Kidney capillary endothelial cell (primary cell): ENCODE results near the gene C6orf52.
"Not testable (repeated sequence)": the region's sequence is repeated elsewhere in the genome, so short reads cannot be mapped to it uniquely, and the experiment has no call there.

Experiments
- DNase-seq: peaks from one replicate; pipeline ENCODE4 v3.0.0-alpha.2; 2018; ENCODE audit warnings: low spot score

Gene C6orf52

DNA sequence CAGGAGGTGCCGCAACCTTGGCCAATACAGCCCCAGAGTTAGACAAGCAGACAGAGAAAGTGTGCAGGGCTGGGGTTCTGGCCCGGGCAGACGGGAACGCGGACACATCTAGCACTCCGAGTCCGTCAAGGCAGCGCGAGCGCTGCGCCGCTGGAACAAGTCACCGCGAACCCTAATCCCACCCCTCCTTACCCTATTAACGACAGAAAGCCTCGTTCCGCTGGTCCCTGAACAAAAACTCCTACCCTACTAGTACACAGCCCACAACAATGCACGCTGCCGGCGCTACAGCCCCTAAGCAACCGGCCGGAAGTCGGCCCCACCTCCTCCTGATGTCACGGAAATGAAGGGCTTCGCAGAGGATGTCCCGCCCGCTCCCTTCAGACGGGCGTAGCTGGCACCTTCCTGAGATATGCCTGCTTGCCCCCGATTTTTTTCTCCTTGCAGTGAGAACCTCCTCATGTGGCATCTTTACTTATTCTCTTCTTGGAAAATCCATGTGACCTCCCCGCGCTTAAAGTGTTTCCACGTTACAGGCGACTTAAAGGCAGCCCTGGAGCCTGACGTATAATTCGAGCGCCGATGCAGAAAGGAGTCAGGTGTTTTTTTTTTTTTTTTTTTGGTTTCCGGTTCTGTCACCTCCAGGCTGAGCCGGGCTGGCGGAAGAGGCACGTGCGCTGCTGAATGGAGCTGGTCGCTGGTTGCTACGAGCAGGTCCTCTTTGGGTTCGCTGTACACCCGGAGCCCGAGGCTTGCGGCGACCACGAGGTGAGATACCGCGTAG, at the start of gene C6orf52, which contains the start of gene PAK1IP1:
TSS of gene C6orf52 (minus strand) at position 315 of the 784 bp plus-strand sequence. CDS start 7,066 bp downstream, outside the sequence.
TSS of gene PAK1IP1 (plus strand) at position 671 of the 784 bp plus-strand sequence. CDS start at position 685, 14 bp downstream.
- DNase-seq: peak; percentile 93

DNA sequence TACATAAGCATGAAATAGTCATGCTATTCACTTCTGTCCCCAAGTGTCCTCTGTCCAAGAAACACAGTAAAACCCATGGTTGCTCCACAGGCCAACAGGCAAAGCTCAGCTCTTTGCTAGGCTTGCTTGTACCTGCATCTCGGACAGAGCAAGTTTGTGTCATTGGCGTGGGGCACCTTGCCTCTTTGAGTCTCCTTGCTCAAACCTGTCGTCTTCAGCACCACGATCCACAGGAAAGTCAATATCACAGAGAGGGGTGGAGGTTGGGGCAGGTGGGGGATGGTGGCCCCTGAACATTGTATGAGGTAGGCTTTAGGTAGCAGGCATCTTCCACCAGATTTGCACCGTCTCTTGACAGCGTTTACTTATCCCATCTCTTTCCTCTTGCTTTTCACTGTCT, 49.1 kb upstream of the C6orf52 start:
- DNase-seq: no peak

GRCh38 chr6:10742251-10742650, 47.8 kb upstream of the C6orf52 start:
- DNase-seq: no peak

GRCh38 chr6:10741643-10742042, 47.2 kb upstream of the C6orf52 start:
- not testable (repeated sequence) for DNase-seq

DNA sequence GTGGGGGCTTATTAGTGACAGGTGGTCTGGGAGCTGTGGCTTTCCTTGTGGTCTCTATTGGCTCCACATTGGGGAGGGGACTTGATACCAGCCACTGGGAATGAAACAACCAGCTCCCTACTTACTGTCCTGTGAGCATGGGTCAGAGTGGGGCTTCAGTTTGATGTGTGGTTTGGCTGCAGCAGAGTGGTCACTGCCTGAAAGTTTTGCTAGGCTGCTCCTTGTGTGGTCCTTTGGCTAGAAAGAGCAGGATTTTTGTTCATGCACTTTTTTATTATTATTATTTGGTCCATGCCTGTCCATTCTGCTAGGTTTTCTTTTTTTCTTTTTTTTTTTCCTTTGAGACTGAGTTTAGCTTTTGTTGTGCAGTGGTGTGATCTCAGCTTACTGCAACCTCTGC, 45.6 kb upstream of the C6orf52 start:
- DNase-seq: no peak

- no peak for DNase-seq
These were observed 42.3 kb upstream of the C6orf52 start for GRCh38 chr6:10736731-10737130.

DNA sequence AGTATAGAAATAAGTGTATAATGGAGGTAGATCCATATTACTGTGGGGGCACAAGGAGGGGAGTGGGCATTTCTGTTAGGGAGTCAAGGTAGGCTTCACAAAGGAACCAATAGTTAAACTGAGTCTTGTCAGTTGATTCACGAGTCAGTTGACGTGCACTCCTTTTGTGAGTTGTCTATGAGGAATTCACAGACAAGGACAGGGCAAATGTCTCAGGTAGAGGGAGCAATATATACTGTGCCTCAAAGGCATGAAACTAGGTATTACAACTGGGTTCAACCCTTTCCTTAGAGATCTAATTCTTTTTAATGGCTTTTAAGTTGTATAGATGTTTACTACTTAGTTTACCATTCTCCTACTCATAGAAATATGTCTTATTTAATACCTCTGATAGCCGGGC, 39.4 kb upstream of the C6orf52 start:
- no peak for DNase-seq

GRCh38 chr6:10733151-10733715, 38.8 kb upstream of the C6orf52 start:
- DNase-seq: no peak

DNA sequence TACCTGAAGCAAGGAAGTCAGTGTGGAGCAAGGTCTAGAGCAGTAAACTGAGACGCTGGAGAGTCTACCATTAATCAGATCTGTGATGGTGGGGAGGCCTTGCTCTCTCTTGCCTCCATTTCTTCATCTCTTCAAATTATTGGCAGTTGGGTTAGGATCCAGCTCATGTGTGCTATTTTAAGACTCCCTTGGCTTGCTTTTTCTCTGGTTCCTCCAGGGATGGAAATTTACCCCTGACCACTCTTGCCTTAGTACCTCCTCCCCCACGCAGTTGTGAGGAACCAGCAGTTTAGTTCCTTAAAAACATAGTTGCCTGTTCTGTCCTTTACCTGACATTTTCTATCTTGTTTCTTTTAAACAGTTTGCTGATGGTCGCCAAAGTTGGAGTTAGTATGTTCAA, 35.8 kb upstream of the C6orf52 start:
- DNase-seq: no peak

- DNase-seq: no peak
These were observed 31.3 kb upstream of the C6orf52 start for GRCh38 chr6:10725716-10726115.

DNA sequence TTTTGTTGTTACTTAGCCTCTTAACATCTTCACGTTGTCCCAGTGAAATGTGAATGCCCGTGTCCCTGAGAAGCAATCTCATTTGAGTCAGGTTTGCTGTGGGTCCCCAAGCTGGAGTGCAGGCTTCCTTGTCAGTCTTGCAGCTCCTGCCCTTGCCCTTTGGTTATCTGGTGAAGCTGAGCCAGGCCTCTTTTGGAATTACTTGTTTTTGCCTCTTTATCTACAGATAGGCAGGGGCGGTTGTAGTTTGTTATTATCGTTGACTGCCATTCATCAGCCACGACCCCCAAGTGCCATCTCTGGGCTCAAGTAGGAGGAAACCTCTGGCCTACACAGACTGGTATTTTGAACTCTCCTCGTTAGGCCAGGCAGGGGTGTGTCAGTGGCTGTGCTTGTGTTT, 30.6 kb upstream of the C6orf52 start:
- DNase-seq: no peak

DNA sequence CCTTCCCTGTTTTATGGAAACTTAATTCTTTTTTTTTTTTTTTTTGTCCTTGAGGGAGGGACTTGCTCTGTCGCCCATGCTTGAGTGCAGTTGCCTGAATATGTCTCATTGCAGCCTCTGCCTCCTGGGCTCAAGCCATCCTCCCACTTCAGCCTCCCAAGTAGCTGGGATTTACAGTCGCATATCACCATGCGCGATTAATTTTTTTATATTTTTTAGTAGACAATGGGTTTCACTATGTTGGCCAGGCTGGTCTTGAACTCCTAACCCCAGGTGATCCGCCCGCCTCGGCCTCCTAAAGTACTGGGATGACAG, 29.1 kb upstream of the C6orf52 start:
- DNase-seq: no peak

DNA sequence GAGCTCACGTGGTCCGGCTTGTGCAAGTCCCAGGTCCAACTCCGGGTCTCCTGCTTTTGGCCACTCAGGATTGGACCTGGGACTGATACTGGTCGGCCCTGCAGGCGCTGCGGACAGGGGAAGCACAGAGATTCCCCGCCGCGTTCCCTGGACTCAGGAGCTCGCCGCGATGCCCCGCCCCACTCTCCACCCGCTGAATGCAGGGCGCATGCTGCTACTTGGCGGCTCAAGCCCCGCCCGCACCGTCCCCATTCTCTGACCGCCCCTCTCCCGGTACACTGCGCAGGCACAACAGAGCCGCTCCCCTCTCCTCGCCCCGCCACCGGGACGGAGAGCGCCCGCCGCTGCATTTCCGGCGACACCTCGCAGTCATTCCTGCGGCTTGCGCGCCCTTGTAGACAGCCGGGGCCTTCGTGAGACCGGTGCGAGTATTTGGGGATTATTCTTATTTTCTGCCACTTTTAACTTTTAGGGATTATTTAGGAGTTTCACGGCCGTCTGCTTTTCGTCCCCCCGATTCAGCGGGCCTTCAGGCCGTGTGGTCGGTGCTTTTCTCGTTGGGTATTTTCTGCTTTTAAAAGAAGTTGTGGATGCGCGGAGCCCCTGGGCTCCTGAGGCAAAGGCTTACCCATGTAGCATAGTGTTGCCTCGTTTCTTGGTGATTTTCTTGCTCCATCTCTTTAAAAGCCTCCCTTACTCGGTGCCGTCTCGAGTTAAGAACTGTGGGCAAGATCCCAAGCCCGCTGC, 28.6 kb upstream of the C6orf52 start, which contains the start of gene TMEM14C:
TSS of gene TMEM14C (plus strand) at position 251 of the 747 bp plus-strand sequence. CDS start 1,544 bp downstream, outside the sequence.
- DNase-seq: peak; percentile 90

- no peak for DNase-seq
These were observed 28.1 kb upstream of the C6orf52 start for GRCh38 chr6:10722570-10722819.

- no peak for DNase-seq
These were observed 27.6 kb upstream of the C6orf52 start for GRCh38 chr6:10721850-10722569.

- DNase-seq: not testable (repeated sequence)
These were observed 26.8 kb upstream of the C6orf52 start for GRCh38 chr6:10720960-10721849.

DNA sequence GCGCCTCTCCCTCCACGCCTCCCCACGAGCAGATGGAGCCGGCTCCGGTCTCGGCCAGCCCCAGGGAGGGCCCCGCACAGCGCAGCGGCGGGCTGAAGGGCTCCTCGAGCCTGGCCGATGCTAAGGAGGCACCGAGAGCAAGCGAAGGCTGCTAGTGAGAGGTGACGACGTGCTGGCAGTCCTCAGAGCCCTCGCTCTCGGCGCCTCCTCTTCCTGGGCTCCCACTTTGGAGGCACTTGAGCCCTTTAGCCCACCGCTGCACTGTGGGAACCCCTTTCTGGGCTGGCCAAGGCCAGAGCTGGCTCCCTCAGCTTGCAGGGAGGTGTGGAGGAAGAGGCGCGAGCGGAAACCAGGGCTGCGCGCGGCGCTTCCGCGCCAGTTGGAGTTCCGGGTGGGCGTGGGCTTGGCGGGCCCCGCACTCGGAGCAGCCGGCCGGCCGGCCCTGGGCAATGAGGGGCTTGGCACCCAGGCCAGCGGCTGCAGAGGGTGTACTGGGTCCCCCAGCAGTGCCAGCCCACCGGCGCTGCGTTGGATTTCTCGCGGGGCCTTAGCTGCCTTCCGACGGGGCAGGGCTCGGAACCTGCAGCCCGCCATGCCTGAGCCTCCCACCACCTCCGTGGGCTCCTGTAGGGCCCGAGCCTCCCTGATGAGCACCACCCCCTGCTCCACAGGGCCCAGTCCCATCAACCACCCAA, 26.0 kb upstream of the C6orf52 start:
- no peak for DNase-seq

DNA sequence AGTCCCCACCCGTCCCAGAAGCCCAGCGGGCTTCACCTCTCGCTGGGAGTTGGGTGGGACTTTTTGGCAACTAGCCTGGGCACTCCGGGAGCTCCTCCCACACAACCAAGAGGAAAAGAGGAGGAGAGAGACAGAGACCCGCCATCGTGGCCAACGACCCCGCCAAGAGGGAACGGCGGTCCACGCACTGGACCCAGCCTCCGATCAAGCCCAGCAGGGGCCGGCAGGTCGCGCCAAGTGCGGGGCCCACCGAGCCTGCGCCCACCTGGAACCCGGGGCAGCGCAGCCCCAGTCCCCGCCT, 25.5 kb upstream of the C6orf52 start:
- no peak for DNase-seq

- DNase-seq: no peak
These were observed 25.0 kb upstream of the C6orf52 start for GRCh38 chr6:10719296-10719963.

- DNase-seq: no peak
These were observed 19.5 kb upstream of the C6orf52 start for GRCh38 chr6:10713962-10714361.

DNA sequence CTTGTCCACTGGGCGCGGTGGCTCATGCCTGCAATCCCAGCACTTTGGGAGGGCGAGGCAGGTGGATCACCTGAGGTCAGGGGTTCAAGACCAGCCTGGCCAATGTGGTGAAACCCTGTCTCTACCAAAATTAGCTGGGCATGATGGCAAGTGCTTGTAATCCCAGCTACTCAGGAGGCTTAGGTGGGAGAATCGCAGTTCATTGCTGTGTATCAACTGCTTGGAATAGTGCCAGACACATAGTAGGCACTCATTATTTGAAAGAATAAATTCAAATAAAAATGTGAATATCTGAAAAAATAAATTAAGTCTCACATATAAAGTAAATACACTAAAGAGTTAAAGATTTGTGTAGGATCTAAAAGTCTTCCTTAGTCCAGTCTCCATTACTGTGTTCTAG, 2.2 kb upstream of the C6orf52 start:
- no peak for DNase-seq
